GM12878 (cell line): Measurements from ENCODE around the gene ASIC2. TPM values are rescaled to one million over a fixed set of nuclear protein-coding genes. Genes with fewer than 3 reads are reported as not detected.

Experiments
- ATAC-seq: fragments of 200-7000 bp; cut with Tn5 transposase; 3 replicates; pipeline ENCODE4 v1.9.1; 2020; ENCODE audit warnings: mild to moderate bottlenecking, moderate library complexity
- BruUV-seq: library from RNA; stranded (reverse); fragments of 400-500 nt; replicated peaks from 2 replicates; lab custom pipeline; 2021; lab: Mats Ljungman, UMichigan
- CTCF ChIA-PET: fragments of 300-600 bp; sonication (Branson Sonifier 250); formaldehyde crosslinking; extraction: SDS; loops from one replicate; lab custom pipeline; 2021; ENCODE audit warnings: inconsistent platforms; lab: Yijun Ruan, JAX
- POLR2A ChIA-PET: fragments of 350-600 bp; formaldehyde crosslinking; extraction: SDS; loops from one replicate; lab custom pipeline; 2021; ENCODE audit warnings: inconsistent platforms; lab: Charles Lee
- RAD21 ChIA-PET: fragments of 300-600 bp; sonication (Branson Sonifier 250); formaldehyde crosslinking; loops from one replicate; lab custom pipeline; 2023; ENCODE audit warnings: antibody characterized with exemption; ENCODE audit not compliant: unreplicated experiment; lab: Charles Lee
- SMC1A ChIA-PET: fragments of 300-600 bp; sonication (Branson Sonifier 250); formaldehyde crosslinking; loops from one replicate; lab custom pipeline; 2023; ENCODE audit not compliant: unreplicated experiment, uncharacterized antibody; lab: Charles Lee
- DNase-seq: peaks from one replicate; pipeline ENCODE4 v3.0.0-alpha.2; 2011; ENCODE audit warnings: low read depth, low spot score
- FAIRE-seq: peaks from 3 replicates; lab custom pipeline; 2011; peaks lifted over from hg19 to GRCh38; lab: Jason Lieb, UNC
- H2AFZ ChIP-seq: 2 replicates; pipeline ENCODE4 v1.6.0; 2011; ENCODE audit warnings: low read depth, low read length, control low read depth; ENCODE audit not compliant: control insufficient read depth
- H3K27ac ChIP-seq: 2 replicates; pipeline ENCODE4 v1.5.1; 2011; ENCODE audit warnings: control low read depth; ENCODE audit not compliant: control insufficient read depth, insufficient read depth
- H3K27me3 ChIP-seq, 2 experiments: replicated peaks in 1 of 2; 2 replicates each; pipeline versions ENCODE4 v1.6.0 to v1.6.1; 2011; ENCODE audit warnings: low read length in 1 of 2; ENCODE audit not compliant: control insufficient read depth in 2 of 2, insufficient read depth in 2 of 2
- H3K36me3 ChIP-seq, 2 experiments: 2 replicates each; pipeline ENCODE4 v1.5.1; 2011; ENCODE audit warnings: low read length in 1 of 2; ENCODE audit not compliant: control insufficient read depth in 2 of 2, insufficient read depth in 2 of 2
- H3K4me1 ChIP-seq: 2 replicates; pipeline ENCODE4 v1.6.1; 2011; ENCODE audit warnings: mild to moderate bottlenecking, low read length, moderate library complexity, mixed read lengths; ENCODE audit not compliant: control insufficient read depth, insufficient read depth
- H3K4me2 ChIP-seq: 2 replicates; pipeline ENCODE4 v1.6.0; 2011; ENCODE audit warnings: control low read depth; ENCODE audit not compliant: control insufficient read depth, insufficient read depth
- H3K4me3 ChIP-seq: fragments of 200-600 bp; sonication (generic); 2 replicates; pipeline ENCODE4 v1.5.1; 2016
- H3K79me2 ChIP-seq: 2 replicates; pipeline ENCODE4 v1.6.0; 2011; ENCODE audit warnings: low read length; ENCODE audit not compliant: control insufficient read depth, insufficient read depth
- H3K9ac ChIP-seq: 2 replicates; pipeline ENCODE4 v1.8.0; 2011; ENCODE audit warnings: low read length, control low read depth, mixed read lengths; ENCODE audit not compliant: control insufficient read depth, insufficient read depth
- H3K9me3 ChIP-seq: replicated peaks from 3 replicates; pipeline ENCODE4 v1.5.1; 2011; ENCODE audit warnings: mild to moderate bottlenecking, low read length; ENCODE audit not compliant: control insufficient read depth, insufficient read depth
- H4K20me1 ChIP-seq: 2 replicates; pipeline ENCODE4 v1.6.0; 2011; ENCODE audit not compliant: control insufficient read depth, insufficient read depth
- CEBPZ ChIP-seq: fragments of 150-350 bp; IDR thresholded peaks from 2 replicates; pipeline ENCODE4 v1.6.1; 2016; ENCODE audit warnings: low read depth, low read length
- MAX ChIP-seq: IDR thresholded peaks from 2 replicates; pipeline ENCODE4 v1.6.1; 2012; ENCODE audit warnings: low read depth, low read length, improper control_type of control experiment
- NR2C1 ChIP-seq: fragments of 450-650 bp; IDR thresholded peaks from 2 replicates; pipeline ENCODE4 v1.6.1; 2017; ENCODE audit warnings: antibody characterized with exemption, mild to moderate bottlenecking, moderate library complexity
- NR2F1 ChIP-seq: fragments of 450-650 bp; conservative IDR thresholded peaks from 2 replicates; pipeline ENCODE4 v1.6.1; 2017; ENCODE audit warnings: mild to moderate bottlenecking
- RBBP5 ChIP-seq: fragments of 200-600 bp; sonication (generic); conservative IDR thresholded peaks from 2 replicates; pipeline ENCODE4 v1.6.1; 2016
- SREBF1 ChIP-seq: IDR thresholded peaks from 2 replicates; pipeline ENCODE4 v1.6.1; 2012; ENCODE audit warnings: mild to moderate bottlenecking, low read length
- STAT1 ChIP-seq: fragments of 450-650 bp; conservative IDR thresholded peaks from 2 replicates; pipeline ENCODE4 v1.6.1; 2014; ENCODE audit warnings: antibody characterized with exemption, mild to moderate bottlenecking
- STAT3 ChIP-seq: IDR thresholded peaks from 2 replicates; pipeline ENCODE4 v1.6.1; 2011; ENCODE audit warnings: low read depth, low read length, improper control_type of control experiment
- ZNF274 ChIP-seq: IDR thresholded peaks from one replicate; pipeline ENCODE4 v1.8.0; 2011; ENCODE audit not compliant: insufficient read length, insufficient read depth
- WGBS: methylation state at CpG from one replicate; pipeline ENCODE4 v1.1.6; 2016; ENCODE audit warnings: low lambda C conversion rate; ENCODE audit not compliant: insufficient replicate concordance, insufficient coverage; ENCODE audit errors: missing lambda C conversion rate; 5-methylcytosine and 5-hydroxymethylcytosine counted together
- in situ Hi-C: fragments of 300-500 bp; cut with MboI; formaldehyde crosslinking; loops from 9 replicates; pipeline ENCODE4 v1.14.3; 2018; ENCODE audit warnings: mixed read lengths
- intact Hi-C: fragments of 100-400 bp; cut with micrococcal nuclease; formaldehyde crosslinking; loops from one replicate; pipeline ENCODE4 v1.14.2; 2022; ENCODE audit not compliant: unreplicated experiment
- polyA plus RNA-seq, 11 experiments: library from polyadenylated mRNA; depleted of rRNA in 4 of 11; unstranded in 6 of 11; stranded (reverse) in 5 of 11; fragments of >200 nt; fragmentation: Nextera tagmentation in 4 of 11; fragmentation: Illumina TruSeq in 1 of 11; extraction: Ambion mirVana in 4 of 11; extraction: Trizol in 1 of 11; gene quantifications; 1 replicate in 1 of 11; 2 replicates in 10 of 11; pipeline versions ENCODE4 v1.2.1 to v1.2.3, GENCODE V29; 2011 to 2016; ENCODE audit warnings: inconsistent platforms in 2 of 11, missing spikeins in 2 of 11, low read depth in 1 of 11
- total RNA-seq, 4 experiments: library from RNA; depleted of rRNA in 3 of 4; stranded (reverse); fragments of >200 nt in 3 of 4; fragmentation: Illumina TruSeq in 1 of 4; extraction: Trizol in 1 of 4; gene quantifications; 2 replicates each; pipeline versions ENCODE4 v1.2.1 to v1.2.3, GENCODE V29; 2013 to 2021

ASIC2 gene
- total and polyA plus RNA-seq, 10 of the 15 experiments (the other 5 are each of a cell fraction or from before 2014, with no cell fraction given), result not detected

DNA sequence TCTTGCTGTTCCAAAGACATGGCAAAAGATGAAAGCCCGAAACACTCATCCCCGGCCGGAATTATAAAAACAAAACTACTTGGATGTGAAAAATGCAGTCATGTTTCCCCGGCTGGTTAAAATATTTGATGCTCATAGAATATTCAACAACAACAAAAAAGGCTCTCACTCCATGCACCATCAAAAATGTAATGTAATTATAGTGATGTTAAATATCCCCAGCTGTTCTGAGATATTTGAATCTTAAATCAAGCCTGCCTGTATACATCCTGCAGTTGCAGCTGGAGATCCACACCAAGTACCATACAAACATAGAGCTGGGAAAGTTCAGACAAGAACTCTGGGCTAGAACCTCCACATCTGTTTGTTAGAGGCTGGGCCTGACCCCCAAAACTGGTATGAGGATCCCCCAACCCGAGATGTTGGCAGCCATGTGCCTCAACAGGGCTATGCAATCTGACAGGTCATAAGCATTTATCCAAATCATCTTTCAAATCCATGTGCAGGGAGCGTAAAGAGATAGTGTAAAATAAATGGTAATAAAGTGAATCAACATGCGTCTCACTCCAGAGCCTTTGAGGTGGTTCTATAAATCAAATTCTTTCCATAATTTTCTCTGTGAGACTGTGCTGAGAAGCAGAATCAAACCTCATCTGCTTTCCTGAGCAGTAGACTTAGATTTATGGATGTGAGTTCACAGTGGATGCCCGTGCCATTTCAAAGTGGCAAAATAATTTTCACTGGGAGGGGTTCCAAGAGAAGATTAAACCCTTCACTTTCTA, 12.7 kb downstream of the ASIC2 start:
- Histone ChIP-seq H3K36me3 (no peaks in the 10 kb centered on the region), H3K4me1 (no peaks in the 10 kb centered on the region), H3K27me3 (peaks cover 3 to 6% of the 10 kb centered on the region in 2 experiments; a peak in 3 of 4 replicates), H3K27ac (no peak overlapping the region), H3K9ac (no peak overlapping the region), H3K9me3 (no peaks in the 10 kb centered on the region), H3K4me3 (no peak overlapping the region), H2AFZ (no peak overlapping the region), H4K20me1 (no peaks in the 10 kb centered on the region), H3K79me2 (no peaks in the 10 kb centered on the region), H3K4me2 (no peak overlapping the region)
- intact Hi-C loops, result no loop called here
- SMC1A ChIA-PET, result no interaction called here
- POLR2A ChIA-PET, result no interaction called here
- TF ChIP-seq STAT1 (no peak), SREBF1 (no peak), NR2F1 (no peak), STAT3 (no peak), NR2C1 (no peak), CEBPZ (no peak), RBBP5 (no peak), MAX (no peak), ZNF274 (no peak)
- 10% methylated on average over 8 of the region's 8 CpGs for WGBS
- ATAC-seq, result no peak
- in situ Hi-C loops, result no loop called here
- no peak for FAIRE-seq
- BruUV-seq, result no TSS peak
- RAD21 ChIA-PET, result no interaction called here
- no peak for DNase-seq
- CTCF ChIA-PET, result no interaction called here
